HG03460 (cell line): Measurements from ENCODE around the gene LETM1.

ENCODE experiments used
- ATAC-seq: cut with Tn5 transposase; IDR thresholded peaks from one replicate; pipeline ENCODE4 v1.9.1; 2021; ENCODE audit not compliant: unreplicated experiment

LETM1 gene

DNA sequence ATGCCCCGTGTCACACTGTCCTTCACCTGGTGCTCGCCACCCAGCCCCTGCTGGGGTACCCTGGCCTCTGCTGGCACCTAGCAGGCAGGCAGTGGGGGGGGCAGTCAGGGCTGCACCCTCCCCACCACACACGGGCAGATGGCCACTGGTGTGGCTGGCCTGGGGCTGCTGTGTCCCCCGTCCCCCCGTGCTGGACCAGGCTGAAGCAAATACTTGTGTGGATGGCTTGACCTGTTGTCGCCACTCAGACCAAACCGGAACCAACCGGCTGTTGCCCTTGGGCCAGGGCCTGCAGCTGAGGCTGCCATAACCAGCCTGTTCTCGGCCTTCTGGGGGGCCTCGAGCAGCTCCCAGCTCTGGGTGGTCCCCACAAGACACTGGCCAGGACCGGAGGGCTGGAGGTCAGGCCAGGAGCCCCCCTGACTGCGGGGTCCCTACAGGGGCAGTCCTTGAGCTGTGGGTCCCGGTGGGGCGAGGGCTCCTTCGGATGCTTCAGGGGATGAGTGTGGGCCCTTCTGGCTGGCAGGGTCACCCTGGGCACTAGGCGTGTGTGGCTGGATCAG, 58.6 kb downstream of the LETM1 start:
- no peak for ATAC-seq

DNA sequence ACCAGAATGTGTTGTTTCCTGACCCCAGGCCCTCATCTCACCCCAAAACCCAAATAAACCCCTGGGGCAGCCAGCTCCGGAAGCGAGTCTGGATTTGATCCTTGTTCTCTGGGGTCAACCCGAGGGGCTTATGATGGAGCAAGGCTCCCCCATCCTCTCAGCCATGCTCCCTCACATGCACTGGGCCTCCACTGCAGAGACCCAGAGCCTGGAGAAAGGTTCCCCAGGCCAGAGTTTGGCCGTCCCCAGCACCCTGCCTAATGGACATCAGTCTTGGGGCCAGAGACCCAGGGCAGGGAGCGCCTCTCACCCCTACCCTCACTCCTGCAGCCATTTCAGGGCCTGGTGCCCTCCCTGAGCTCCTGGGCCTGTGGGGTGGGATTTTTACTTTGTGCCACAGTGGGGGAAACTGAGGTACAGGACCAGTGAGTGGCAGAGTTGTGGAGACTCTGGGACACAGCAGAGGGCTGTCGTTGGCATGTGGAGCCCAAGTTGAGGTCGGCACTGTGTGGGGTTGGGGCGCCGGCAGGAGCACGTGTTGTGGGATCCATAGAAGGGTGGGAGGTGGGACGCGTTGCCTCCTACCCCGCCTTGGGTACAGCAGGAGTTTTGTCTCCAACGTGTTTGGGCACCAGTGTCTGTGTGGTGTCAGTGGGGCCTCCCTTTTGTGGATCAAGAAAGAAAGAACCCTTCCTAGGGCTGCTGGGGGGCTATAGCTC, 59.3 kb downstream of the LETM1 start:
- no peak for ATAC-seq

DNA sequence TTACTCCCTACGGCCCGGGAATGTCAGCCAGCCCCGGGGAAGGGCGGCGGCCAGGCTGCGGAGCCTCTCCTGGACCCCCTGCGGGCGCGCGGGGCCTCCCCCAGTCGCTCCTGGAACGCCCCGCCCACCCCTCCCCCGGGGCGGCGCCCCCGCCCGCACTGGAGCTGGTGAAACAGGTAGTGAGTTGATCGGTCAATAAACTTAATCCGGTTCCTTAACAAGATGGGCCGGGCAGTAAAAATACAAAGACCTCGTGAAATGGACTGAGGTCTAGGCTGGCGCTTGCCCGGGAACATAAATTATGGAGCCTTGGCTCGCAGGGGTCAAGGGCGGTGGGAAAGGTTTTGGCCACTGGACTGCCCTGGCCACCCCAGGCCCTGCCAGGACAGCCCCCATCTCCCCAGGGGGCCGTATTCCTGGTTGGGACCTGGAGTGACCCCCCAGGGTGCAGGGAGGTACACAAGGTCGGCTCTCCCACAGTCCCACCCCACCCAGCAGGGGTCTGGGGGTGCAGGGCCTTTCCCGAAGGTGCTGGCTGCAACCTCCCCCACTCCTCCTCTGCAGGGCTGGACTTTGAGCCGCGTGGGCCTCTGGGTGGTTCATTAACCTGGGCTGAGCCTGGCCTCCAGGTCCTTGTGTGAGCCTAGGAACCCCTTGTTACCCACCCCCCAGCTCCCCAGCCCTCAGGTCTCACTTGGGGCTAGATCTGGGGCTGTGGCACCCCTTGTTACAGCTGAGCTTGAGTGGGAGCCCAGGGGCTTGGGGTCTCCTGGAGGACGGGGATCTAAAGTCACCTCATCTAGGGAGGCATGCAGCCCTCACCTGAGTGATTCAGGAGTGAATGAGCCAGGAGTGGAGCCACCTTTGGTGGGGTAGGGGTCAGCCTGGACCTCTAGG, 60.4 kb downstream of the LETM1 start:
- no peak for ATAC-seq

DNA sequence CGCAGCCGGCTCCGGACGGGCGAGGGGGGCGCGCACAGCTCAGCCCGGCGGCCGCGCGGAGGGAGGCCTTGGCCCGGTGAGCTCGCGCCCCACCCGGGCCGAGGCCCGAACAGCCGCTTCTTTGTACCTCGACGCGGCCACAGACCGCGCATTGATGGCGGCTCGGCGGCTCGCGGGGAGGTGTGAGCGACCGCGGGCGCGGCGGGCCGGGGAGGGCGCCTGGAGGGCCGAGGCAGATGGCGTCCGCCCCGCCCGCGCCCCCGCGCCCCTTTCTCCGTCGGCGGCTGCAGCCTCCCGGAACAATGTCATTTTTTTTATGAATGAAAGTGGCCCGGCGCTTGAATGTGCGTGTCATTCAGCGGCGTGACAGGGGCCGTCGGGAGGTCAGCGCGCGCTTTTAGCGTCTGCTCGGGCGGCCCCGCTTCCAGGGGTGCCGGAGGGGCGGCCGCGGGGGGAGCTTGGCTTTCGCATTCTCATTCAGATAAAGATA, 61.1 kb downstream of the LETM1 start:
- no peak for ATAC-seq

DNA sequence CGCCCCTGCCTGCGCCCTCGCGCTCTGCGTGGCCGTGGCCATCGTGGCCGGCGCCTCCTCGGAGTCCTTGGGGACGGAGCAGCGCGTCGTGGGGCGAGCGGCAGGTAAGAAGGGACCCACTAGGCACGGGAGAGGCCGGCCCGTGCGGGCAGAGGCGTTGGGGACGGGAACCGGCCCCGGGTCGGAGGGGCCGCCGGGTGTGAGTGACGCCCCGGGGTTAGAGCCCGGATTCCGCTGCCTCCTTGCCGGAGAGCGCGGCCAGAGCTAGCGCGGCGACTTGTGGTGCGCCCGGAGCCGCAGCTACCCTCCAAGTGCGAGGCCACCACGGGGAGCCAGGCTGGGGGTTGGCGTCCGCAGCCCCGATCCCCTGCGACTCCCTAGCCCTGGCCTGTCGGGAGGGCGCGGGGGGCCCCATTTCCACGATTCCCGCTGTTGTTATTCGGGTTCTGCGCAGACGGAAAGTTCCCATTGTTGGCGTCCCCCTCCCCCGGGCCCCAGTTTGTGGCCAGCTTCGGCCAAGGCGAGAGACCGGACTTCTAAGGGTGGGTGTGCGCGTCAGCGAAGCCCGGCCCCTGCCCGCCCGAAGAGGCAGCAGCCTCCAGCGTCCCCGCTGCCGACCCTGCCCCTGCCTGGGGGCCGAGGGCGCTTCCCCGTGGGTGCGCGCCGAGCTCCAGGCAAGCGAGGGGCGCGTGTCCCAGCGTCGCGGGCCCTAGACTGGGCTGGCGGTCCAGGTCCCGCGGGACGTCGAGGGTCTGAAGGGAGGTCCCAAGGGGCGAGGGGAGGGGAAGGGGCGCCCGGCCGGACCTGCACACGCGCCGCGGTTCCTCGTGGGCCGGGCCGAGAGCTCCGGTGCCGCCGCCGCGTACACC, 61.8 kb downstream of the LETM1 start:
- ATAC-seq: no peak

DNA sequence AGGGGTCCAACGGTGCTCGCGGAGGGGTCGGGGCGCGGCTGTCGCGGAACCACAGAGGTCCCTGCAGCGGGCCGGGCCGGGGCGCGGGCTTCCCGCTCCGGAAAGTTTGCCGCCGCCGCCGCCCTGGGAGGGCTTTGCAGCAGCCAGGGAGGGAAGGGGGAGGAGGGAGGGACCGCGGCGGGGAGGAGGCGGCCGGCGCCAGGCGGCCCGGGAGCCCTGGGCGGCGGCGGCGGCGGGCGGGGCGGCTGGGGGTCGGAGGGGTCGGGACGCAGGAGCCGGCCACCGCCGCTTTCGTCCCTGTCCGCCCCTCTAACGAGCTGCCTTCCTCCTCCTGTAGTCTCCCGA, 62.5 kb downstream of the LETM1 start:
- peak; percentile 9 for ATAC-seq

DNA sequence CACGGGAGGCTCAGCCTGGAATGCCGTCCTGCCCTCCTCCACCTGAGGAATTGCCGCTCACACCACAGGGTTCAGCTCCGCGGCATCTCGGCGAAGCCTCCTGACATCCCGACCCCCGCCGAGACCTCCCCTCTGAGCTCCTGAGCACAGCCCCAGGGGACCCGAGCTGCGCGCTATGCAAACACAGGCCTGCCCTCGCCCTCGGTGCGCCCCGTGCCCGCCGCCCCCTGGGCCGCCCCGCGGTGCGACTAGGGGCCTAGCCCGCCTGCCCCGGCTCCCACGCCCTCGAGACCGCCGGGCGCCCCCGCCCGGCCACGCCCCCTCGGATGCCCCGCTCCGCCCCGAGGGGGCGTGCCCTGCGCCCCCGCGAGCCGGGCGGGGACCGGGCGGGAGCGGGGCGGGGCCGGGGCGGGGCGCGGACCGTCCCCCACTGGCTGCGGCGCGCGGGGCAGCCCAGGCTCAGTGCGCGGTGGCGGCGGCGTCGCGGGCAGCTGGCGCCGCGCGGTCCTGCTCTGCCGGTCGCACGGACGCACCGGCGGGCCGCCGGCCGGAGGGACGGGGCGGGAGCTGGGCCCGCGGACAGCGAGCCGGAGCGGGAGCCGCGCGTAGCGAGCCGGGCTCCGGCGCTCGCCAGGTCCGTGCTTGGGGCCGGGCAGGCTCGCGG, 63.0 kb downstream of the LETM1 start, which contains the start of gene FGFR3:
FGFR3 (plus strand) TSS at position 462 of the 664 bp plus-strand sequence. CDS start 642 bp downstream, outside the sequence.
- peak; percentile 48 for ATAC-seq

DNA sequence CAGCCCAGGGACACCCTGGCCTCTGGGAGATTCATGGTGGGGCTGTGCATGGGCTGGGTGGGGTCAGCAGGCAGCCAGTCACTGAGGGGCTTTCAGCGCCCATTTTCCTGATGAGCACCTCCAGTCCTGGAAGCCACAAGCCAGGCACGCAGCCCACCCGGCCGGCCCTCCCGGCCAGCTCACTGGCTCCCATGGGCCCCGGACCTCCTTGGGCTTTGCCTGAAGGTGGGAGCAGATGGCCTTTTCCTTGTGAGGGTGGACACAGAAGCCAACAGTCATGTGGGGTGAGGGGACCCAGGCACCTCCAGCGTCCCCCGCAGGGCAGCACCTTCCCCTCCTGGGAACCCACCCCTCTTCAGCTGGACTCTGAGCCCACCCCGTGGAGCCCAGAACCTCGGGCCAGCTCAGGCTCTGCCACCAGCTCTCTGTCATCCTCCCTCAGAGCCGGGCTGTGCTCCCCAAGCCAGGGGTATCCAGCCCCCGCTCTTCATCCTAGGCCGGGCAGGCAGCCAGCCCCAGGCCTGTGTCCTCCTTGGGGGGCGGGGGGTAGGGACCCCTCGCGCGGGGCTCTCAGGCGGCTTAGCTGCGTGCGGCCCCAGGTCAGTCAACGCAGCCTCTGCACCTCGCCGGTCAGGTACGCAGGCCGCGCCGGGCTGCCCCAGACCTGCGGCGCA, 63.7 kb downstream of the LETM1 start:
- no peak for ATAC-seq

DNA sequence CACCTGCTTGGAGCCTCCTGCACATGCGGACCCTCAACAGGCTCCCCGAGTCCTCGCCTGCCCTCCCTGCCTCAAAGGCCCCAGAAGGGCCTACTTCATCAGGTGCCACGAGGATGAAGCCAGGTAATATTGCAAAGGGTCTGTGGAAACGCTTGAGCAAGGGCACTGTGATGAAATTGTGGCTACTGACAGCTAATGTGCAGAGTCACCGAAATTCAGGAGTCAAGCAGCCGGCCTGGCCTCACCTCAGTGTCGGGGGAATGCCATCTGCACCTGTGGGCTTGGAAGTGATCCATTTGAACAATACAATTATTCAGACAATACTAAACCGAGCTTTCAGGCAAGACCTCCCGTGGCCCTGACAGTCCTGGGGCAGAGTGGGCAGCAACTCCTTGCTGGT, 66.0 kb downstream of the LETM1 start:
- no peak for ATAC-seq

DNA sequence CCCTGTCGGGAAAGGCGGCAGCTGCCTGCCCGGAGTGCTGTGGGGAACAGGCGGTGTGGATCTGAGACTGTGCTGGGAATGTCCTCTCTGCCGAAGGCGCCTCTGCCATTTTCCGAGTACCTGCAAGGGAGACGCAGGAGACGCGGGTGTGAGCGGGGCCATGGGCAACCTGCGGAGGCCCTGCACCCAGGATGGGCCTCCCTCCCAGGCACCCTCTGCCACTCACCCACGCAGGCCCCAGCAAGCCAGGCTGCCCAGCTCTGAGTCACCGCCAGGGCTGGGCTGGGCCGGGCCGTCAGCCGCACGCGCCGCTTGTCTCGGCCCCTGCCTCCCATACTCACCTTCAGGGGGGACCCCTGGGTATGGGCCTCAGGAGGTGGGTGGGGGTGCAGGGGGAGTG, 66.4 kb downstream of the LETM1 start:
- no peak for ATAC-seq

DNA sequence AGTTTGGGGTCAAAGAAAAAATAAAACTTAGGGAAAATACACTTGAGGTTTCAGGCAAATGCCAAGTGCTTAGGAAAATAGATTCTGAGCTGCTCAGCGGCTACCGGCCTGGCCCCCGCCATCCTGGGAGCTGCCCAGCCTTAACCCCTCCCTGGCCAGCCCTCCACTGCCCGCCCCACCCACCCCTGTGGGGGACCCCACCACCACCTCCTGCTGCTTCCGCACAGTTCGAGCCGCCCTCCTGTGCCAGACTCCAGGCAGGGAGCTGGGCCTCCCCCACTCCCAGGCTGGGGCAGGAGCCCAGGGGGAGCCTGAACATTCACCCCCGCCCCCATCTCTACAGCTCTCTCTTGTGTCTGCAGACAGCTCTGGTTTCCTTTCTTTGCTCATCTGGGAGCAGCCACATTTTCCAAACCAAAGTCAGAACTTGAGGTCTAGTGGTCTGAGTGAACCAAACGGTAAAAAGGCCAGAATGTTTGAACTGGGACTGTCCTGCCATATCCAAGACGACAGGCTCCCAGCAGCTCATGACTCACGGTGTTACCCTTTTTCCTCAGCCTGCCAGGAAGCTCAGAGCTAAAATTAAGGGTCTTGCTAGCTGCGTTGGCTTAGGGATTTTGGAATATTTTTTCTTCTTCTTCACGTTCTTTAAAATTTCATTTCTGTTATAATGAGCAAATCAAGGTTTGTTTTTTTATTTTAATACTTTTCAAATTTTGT, 67.5 kb downstream of the LETM1 start:
- ATAC-seq: no peak

DNA sequence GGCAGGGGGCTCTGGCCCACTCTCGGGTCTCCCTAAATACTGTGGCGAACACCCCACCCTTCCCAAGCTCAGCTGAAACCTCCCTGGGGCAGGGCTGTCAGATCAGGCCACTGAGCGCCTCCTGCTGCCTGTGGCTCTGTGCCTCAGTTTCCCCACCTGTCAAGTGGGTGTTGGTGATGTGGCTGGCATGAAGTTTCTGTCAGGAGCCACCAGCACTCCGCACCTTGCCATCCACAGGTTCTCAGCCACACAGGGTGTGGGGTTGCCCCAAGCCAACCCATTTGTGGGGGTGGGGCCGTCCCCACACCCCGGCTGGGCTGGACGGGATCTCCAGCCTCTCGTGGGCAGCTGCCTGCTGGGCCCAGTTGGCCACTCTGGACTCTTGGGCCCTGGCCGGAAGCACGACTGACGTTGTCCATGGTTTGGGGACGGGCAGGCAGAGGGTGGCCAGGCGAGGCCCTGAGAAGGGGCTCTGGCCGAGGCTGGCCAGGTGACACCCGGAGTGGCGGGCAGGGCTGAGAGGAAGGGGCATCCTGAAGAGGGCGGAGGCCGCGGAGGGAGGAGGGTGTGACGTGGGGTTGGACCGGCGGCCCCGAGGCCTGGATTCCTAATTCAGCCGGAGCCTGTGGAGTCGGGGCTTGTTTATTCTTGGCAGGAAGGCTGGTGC, 68.4 kb downstream of the LETM1 start:
- no peak for ATAC-seq

DNA sequence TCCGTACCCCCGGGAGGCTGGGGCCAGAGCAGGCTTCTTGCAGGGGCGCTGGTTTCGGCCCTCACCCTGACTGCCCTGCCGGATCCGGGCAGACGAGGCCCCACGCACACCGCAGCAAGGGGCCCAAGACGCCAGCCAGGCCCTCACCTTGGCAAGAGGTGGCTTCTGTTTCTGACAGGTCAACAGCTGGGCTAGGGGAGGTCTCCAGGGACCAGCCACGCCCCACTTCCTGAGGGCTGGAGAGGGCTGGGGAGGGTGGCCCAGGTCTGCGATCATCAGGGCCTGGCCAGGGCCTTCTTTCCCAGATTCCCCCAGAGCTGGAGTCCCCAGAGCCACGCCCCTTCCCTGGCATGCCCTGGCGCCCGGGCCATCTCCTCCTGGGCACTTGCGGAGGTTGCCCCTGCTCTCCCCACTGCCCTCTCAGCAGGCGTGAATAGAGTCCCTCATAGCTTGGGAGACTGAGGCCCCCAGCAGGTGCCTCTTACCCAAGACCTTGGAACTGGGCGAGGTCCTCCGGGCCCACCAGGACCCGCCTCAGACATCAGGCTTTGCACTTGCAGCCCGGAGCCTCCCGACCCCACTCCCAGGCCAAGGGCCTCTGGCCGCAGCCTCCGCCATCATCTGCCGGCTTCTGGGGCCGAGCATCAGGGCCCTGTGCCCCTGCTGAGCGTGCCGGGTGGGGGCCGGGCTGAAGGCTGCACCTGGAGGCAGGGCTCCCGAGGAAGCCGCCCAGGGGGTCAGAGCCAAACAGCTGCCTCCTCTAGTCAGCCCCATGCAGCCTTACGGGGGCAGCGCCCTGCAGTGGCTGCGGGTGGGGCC, 69.2 kb downstream of the LETM1 start:
- ATAC-seq: no peak

DNA sequence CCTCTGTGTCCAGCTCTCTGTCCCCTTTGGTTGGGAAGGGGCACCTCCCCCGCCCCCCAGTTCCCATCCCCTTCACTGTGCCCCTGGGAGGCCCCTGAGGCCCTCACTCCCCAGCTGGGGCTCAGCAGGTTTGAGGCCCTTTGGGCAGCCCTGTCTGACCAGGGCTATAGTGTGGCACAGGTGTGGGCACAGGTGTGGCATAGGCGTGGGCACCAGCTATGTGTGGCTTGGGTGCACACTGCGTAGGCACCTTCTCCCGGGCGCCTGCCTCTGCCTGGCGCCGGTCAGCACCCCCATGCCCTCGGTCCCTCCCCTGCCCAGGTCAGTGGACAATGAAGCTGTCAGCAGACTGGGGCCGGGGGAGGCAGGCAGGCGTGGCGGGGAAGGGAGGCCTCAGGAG, 70.4 kb downstream of the LETM1 start:
- ATAC-seq: no peak

DNA sequence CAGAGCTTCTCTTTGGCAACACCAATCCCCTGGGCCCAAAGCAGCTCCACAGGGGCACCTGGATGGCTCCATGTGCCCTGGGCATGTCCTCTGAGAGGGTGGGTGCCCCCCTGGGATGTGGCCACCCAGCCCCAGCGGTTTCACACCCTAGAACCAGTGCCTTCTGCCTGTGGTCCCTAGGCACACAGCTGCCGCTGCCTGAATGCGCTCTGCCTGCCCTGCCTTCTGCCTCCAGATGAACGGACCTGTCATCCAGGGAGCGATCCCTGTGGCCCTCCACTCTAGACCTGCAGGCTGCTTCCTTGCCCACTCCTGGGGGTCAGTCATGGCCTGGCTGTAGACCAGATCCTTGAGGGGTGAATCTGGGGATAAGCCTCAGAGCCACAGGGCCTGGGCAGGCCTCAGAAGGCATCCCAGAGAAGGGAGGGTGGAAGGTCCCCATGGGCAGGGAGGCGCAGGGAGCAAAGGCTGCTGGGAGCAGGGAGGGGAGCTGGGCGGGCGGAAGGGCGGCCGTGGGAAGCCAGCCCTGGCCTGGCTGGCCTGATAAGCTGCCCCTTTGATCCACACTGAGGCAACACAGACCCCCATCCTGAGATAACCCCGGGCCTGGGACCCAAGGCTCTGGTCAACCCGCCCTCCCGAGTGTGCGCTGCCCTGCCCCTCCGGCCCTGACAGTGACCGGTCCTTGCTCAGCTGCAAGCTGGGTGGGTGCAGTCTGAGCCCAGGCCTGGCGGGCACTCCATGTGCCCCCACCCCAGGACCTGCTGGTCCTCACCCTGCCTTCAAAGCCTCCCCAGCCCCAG, 71.0 kb downstream of the LETM1 start:
- ATAC-seq: no peak

DNA sequence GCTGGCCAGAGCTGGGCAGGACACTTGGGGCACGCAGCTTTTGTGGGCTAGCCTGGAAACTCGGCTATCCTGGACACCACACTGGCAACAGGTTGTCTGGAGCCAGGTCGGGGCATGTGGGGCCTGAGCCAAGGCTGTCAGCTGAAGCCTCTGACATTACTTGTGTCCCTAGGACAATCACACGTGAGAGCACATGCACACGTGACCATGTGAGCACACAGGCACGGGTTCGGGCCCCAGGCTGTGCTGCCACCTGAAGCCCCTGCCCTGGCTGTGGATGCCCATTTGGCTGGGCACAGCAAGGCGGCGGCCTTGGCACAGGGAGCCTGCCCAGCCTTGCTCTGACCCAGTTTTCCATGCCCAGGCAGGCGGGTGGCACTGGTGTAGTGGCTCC, 71.6 kb downstream of the LETM1 start:
- ATAC-seq: no peak

DNA sequence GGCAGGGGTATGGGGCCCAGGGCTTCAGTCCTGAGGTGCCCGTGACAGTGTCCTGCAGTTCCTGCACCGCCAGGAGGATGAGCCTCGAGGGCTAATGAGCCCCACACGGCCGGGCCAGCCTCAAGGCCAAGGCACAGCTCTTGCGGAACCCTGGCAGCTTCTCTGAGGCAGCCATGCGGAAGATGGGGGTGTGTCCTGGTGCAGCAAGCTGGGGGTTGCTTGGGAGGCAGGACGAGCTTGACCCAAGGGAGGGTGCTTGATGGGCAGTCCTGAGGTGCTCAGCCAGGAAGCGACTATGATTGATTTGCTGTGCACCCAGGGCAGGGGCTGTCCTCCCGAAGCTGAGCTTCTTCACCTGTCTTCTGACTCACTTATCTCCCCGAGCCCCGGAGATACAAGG, 72.0 kb downstream of the LETM1 start:
- ATAC-seq: no peak
